ENCODE data around the gene CDR2.

Gene CDR2

DNA sequence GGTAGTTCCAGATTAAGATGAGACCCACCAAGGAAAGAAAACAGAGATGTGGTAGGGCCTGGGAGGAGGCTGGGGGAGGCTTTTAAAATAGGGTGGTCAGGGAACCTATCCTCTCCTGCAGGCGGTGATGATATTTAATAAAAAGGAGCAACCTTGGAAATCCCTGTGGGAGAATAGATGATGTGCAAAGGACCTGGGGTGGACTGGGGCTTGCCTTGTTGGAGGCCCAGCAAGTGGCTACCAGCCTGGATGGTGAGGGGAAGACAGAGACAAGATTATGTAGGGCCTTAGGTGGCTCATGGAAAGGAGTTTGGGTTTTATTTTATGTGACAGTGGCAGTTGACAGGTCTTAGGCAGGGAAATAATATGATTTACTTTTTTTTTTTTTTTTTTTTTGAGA, 75.4 kb downstream of the CDR2 start:
- no peak for TF ChIP-seq Cebpa-rat (IDR thresholded peaks at IDR 0.05)
- Histone ChIP-seq H4K20me1 (peaks cover 67% of the 10 kb centered on the region), H3K27me3 (no peaks in the 10 kb centered on the region), H3K4me3 (peak overlapping the region; percentile 97; the same call in 1 of the 2 replicates), H3K9ac (0 out of 2 replicates have a peak overlapping the region, but pooled peaks have one; percentile 93), H3K9me3 (no peaks in the 10 kb centered on the region), H3K36me3 (peaks cover 41% of the 10 kb centered on the region), H3K4me2 (peak overlapping the region; percentile 88), H3K4me1 (peaks cover 42% of the 10 kb centered on the region), H3K27ac (no peak overlapping the region)

DNA sequence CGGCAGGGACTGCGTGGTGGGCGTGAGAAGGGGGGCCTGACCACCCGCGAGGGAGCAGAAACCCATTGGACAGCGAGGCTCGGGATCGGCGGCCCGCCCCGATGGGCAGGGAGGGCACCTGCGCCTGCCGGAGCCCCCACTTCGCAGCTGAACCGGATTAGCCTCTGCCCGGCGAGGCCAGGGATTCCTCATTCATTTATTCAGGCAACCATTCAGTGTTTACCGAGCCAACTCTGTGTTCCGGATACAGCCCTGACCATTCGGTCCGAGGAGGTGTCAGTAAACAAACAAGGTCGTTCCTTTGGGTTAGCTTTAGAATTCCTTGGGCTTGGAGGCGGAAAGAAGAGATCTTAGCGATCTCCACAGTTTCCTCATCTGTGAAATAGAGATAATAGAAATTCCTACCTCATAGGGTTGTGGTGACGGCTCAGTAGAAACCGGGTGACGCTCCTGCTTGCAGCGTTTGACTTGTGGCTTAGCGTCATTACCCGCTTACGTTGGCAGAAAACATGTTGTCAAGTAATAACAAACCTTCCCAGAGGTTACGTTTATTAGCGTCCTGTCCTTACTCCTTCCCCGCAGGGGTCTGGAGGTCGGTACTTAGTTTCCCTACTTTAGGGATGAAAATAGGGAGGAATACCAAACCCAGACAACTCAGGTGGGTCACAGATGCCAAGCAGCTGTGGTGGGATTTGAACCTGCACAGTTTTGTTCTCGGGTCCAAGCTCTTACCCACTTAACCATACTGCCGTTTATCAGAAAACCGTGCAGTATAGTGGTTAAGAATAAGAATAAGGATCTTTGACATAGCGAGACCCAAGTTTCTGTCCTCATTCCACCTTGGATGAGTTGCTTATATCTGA, 76.3 kb downstream of the CDR2 start:
- H3K27me3 ChIP-seq = no peaks in the 10 kb centered on the region
- H3K4me3 ChIP-seq = peak overlapping the region; percentile 97
- H3K9ac ChIP-seq = peak overlapping the region; percentile 93
- H3K27ac ChIP-seq = peak overlapping the region; percentile 94
- TF ChIP-seq Cebpa-rat (IDR thresholded peaks at IDR 0.05) = no peak
- no peaks in the 10 kb centered on the region for H3K9me3 ChIP-seq
- H3K36me3 ChIP-seq = peaks cover 31% of the 10 kb centered on the region
- peaks cover 42% of the 10 kb centered on the region for H3K4me1 ChIP-seq
- H4K20me1 ChIP-seq = peaks cover 58% of the 10 kb centered on the region
- peak overlapping the region; percentile 88 for H3K4me2 ChIP-seq

DNA sequence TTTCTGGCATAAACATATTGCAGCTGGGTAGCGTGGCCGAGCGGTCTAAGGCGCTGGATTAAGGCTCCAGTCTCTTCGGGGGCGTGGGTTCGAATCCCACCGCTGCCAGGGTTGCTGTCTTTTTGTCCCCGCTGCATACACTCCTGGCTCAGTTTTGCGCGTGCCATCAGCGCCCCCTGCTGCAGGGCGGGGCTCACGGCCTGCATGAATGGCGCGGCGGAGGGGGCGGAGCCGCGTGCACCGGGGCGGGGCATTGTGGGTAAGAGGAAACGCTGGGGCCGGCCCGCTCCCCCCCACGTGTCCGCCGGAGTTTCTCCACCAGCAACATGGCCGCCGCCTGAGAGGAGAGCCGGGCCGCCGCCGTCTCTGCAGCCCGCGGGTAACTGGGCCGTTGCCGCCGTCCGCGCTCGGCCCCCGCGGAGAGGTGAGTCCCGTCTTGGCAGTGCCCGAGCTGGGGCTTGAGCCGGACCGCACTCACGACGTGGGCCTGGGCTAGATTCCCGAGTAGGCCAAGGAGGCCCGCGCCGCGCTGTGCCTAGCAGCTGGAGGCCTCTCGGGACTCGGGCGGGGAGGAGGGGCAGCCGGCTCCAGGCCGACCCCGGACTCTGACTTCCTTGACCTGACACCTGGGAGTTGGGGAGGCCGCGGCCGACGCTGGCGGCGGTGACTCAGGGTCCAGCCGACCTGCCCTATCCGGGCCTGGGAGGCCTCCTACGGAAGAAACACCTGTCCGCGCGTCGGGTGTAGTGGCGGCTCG, 77.1 kb downstream of the CDR2 start, which contains the start of gene POLR3E:
Gene POLR3E (plus strand): TSS at position 296 of the 757 bp plus-strand sequence. CDS start 5,560 bp downstream, outside the sequence.
- Histone ChIP-seq H3K36me3 (peaks cover 23% of the 10 kb centered on the region), H3K9me3 (no peaks in the 10 kb centered on the region)

DNA sequence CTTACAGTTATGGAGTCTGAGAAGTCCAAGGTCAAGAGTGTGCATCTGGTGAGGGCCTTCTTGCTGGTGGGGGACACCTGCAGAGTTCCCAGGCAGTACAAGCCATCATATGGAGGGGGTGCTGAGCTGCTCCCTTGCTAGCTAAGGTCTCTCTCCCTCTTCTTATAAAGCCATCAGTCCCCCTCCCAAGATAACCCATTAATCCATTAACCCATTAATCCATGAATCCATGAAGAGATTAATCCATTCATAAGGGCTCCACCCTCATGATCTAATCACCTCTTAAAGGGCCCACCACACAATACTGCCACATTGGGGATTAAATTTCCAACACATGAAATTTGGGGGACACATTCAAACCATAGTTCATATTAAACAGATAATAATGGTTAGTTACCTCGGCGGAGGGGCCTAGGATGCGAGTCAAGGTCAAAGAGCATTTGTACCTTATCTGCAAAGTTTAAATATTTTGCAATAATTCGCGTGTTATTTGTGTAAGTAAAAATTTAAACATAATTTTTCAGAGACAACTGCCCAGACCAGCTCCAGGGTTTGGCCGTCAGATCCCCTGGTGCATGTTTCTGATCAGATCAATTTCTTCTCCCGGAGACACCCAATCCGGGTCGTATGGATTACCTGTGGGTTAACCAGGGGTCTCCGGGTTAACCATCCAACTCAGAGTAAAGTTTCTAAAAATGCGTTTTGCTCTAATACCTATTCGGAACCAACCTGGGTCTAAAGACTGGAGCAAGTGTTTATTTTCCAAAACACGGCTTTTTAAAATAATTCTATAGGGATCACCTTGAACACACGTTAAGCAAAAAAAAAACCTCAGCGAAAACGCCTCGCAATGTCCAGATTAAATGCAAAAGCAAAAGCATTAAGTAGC, 78.0 kb downstream of the CDR2 start:
- Histone ChIP-seq H3K4me1 (peaks cover 37% of the 10 kb centered on the region), H3K4me3 (peak overlapping the region; percentile 97)

More for the DNA sequence above, 77.1 kb downstream of the CDR2 start, which contains the start of gene POLR3E:
- no peak for TF ChIP-seq Cebpa-rat (IDR thresholded peaks at IDR 0.05)
- peak within 1 kb of the TSS; percentile 93 for H3K9ac ChIP-seq
- H3K4me2 ChIP-seq = peak within 1 kb of the TSS; percentile 89
- H3K27ac ChIP-seq = peak within 1 kb of the TSS; percentile 94
- no peaks in the 10 kb centered on the region for H3K27me3 ChIP-seq
- H3K4me3 ChIP-seq = peak within 1 kb of the TSS; percentile 97
- H3K4me1 ChIP-seq = peaks cover 41% of the 10 kb centered on the region
- H4K20me1 ChIP-seq = peaks cover 50% of the 10 kb centered on the region

More for the DNA sequence above, 78.0 kb downstream of the CDR2 start:
- Histone ChIP-seq H3K27ac (0 out of 2 replicates have a peak overlapping the region, but pooled peaks have one; percentile 35), H3K36me3 (peaks cover 15% of the 10 kb centered on the region), H3K9me3 (no peaks in the 10 kb centered on the region), H3K9ac (peak overlapping the region; percentile 82), H4K20me1 (peaks cover 41% of the 10 kb centered on the region), H3K27me3 (no peaks in the 10 kb centered on the region), H3K4me2 (peak overlapping the region; percentile 89)
- TF ChIP-seq Cebpa-rat (IDR thresholded peaks at IDR 0.05) = no peak

Measured in BLaER1 (cell line).